ENCODE data around the gene CARD18.
"Not testable (repeated sequence)": the region's sequence is repeated elsewhere in the genome, so short reads cannot be mapped to it uniquely, and the experiment has no call there.

The CARD18 gene

GRCh38 chr11:105099594-105099993 lies 40.0 kb downstream of the CARD18 start:
- intact Hi-C loops (cut with DNase I); DNase-seq: not testable (repeated sequence)

- intact Hi-C loops (cut with DNase I): no loop called here
- DNase-seq: no peak
These were observed 47.0 kb downstream of the CARD18 start for GRCh38 chr11:105092256-105093239.

All from head of caudate nucleus (tissue), 42 donors.